HL-60/S4 treated with retinoic acid at 250 ng/mL for 4 days and 3 days (cell line): ENCODE measurements around the gene TMEM107.

ENCODE experiments used
- in situ Hi-C: fragments of 300-500 bp; cut with MboI; formaldehyde crosslinking; loops from 2 replicates; pipeline ENCODE4 v1.7.0; 2022; ENCODE audit warnings: low sequenced_read_pairs

The TMEM107 gene

GRCh38 chr17:8138672-8139371 is 37.4 kb downstream of the TMEM107 start:
- in situ Hi-C loops: no loop called here

DNA sequence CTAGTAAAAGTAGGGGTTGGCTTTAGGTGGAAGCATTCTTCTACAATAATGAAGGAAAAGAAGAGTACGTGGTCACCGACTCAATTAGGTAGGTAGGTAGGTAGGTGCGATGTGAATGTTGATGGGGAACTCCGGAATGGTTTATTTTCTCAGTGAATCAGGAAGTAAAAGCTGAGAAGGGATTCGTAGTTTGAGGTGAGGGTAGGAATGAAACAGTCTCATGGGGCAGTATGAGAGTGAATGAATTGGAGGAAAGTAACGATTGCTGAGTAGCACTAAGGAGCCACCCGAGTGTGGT is 37.9 kb downstream of the TMEM107 start:
- in situ Hi-C loops: no loop called here

GRCh38 chr17:8137645-8138373 is 38.4 kb downstream of the TMEM107 start:
- in situ Hi-C loops: no loop called here

DNA sequence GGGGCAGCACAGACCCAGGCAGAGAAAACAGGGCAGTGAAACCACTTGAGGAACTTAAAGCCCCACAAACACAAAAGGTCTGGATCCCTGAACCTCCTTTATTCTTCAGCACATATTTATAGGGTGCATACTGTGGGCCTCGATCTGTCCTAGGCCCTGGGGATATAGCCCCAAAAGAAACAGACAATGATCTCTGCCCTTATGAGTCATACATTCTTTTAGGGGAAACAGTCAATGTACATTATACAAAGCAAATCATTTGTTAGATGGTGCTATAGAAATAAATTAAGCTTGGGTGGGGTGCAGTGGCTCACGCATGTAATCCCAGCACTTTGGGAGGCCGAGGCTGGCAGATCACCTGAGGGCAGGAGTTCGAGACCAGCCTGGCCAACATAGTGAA is 42.2 kb downstream of the TMEM107 start:
- in situ Hi-C loops: no loop called here

GRCh38 chr17:8133399-8133798 is 42.8 kb downstream of the TMEM107 start:
- in situ Hi-C loops: no loop called here

- in situ Hi-C loops: no loop called here
These were observed 44.2 kb downstream of the TMEM107 start for GRCh38 chr17:8131844-8132441.

DNA sequence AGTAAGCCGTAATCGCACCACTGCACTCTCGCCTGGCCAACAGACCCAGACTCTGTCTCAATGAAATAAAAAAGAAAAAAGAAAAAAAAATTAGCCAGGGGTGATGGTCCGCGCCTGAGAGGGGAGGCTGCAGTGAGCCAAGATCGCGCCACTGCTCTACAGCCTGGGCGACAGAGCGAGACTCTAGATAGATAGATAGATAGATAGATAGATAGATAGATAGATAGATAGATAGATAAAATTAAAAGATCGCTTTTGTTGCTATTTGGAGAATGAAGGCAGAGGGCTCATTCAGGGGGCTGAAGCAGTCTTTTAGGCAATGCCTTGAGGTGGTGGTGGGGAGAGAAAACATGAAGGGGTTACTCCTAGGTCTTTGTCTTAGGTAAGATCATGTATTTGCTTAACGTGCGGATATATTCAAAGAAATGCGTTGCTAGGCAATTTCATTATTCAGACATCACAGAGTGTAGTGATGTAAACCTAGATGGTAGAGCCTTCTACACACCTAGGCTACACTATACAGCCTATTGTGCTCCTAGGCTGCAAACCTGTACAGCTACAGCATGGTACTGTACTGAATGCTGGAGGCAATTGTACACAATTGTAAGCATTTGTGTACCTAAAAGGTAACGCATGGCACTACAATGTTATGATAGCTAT is 47.9 kb downstream of the TMEM107 start:
- in situ Hi-C loops: no loop called here

DNA sequence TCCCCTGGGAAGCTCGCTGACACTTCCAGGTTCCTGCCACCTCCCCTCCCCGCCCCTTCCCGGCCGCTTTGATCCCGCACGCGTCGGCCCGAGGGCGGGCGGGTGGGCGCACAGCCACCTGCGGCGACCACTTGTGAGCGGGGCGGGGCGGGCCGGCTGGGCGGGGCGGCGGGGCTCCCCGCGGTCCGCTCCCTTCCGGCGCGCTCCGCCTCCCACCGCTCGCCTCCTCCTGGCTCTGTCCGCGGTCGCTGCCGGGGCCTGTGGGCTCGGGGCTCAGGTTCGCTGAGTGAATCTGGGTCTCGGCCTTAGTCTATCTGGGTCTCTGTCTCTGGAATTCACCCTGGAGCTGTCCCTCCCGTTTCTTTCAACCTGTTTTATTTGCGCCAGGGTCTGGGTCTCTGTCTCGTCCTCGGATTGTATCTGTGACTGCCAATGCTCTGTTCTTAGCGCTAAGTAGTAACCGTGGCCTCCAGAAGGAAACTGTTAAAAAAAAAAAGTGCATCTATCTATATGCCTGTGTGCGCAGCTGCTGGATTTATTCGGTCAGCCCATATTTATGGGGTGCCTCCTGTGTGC is 49.6 kb downstream of the TMEM107 start:
- in situ Hi-C loops: no loop called here

DNA sequence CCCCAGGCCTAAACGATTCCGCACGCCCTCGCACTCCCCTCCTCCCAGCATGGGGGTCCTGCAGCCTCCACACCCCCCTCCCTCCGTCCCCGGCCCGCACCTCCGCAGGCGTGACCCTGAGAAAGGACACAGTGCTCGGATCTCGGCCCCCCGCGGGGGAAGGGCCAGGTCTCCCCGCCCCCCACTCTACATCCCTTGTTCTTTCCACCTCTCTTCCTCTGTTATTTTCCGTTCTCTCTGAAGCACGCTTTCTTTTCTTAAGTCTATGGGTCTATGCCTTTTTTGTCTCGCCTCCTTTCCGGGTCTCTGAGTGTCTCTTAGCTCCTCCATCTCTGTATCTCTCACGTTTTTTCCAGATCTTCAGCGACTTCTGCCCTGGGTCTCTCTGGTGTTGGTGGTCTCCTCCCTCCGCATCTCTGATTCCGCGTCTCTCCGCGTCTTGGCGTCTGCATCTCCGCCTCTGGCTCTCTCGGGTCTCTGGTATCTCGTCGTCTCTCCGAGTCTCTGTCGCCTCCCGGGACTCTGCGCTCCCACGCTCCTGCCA is 50.2 kb downstream of the TMEM107 start:
- in situ Hi-C loops: no loop called here

- in situ Hi-C loops: no loop called here
These were observed 50.8 kb downstream of the TMEM107 start for GRCh38 chr17:8125154-8125946.

- in situ Hi-C loops: no loop called here
These were observed 51.6 kb downstream of the TMEM107 start for GRCh38 chr17:8124350-8125153.

DNA sequence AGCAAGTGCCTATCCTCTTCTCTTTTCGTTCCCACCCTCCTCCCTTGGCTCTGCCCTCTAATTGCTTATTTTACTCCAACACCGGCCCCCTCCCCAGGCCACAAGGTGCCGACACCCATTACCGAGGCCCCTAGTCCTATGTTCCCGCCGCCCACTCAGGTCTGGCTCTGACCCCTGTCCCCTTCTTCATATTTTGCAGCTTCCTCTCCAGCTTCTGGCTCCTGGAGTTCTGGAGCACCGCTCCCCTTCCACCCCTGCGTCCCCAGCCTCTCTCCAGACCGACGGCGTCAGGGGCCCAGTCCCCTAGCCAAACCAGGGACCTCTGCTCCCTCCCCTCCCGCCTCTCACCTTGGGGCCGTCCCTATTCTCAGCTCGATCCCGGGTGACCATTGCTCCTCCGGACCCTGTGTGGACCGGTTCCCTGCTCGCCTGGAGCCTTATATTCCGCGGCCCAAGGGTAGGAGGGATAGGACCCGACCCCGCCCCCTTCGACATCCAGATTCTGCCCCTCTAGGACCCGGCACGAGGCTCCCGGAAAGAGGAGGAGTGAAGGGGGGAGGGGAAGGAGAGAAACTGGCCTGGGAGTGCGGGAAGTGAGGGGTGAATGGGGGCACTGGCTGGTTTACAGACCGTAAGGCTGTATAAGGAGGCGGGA is 52.4 kb downstream of the TMEM107 start, which contains the start of gene HES7:
TSS of gene HES7 (minus strand) at position 412 of the 655 bp plus-strand sequence. CDS start at position 390, 22 bp downstream.
- in situ Hi-C loops: no loop called here

- in situ Hi-C loops: no loop called here
These were observed 53.1 kb downstream of the TMEM107 start for GRCh38 chr17:8122924-8123694.
